Measurements from ENCODE around the gene ALOX5AP. TPM values are rescaled to one million over a fixed set of nuclear protein-coding genes. Genes with fewer than 3 reads are reported as not detected.

ALOX5AP gene
- total and polyA plus RNA-seq, 10 of the 15 experiments (the other 5 are each of a cell fraction or from before 2014, with no cell fraction given): 45.9 to 426 (median 109) TPM

GRCh38 chr13:30744056-30744680 is 8.8 kb downstream of the ALOX5AP start (continued):
- TF ChIP-seq, protein P1, sequence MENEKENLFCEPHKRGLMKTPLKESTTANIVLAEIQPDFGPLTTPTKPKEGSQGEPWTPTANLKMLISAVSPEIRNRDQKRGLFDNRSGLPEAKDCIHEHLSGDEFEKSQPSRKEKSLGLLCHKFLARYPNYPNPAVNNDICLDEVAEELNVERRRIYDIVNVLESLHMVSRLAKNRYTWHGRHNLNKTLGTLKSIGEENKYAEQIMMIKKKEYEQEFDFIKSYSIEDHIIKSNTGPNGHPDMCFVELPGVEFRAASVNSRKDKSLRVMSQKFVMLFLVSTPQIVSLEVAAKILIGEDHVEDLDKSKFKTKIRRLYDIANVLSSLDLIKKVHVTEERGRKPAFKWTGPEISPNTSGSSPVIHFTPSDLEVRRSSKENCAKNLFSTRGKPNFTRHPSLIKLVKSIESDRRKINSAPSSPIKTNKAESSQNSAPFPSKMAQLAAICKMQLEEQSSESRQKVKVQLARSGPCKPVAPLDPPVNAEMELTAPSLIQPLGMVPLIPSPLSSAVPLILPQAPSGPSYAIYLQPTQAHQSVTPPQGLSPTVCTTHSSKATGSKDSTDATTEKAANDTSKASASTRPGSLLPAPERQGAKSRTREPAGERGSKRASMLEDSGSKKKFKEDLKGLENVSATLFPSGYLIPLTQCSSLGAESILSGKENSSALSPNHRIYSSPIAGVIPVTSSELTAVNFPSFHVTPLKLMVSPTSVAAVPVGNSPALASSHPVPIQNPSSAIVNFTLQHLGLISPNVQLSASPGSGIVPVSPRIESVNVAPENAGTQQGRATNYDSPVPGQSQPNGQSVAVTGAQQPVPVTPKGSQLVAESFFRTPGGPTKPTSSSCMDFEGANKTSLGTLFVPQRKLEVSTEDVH (IDR thresholded peaks at IDR 0.05; ENCODE audit: low read depth, partially characterized antibody): peak; percentile 61
- TF ChIP-seq SP1 (IDR thresholded peaks at IDR 0.05; ENCODE audit: low read depth, low read length) (peak; percentile 76), ZNF384 (IDR thresholded peaks at IDR 0.05; ENCODE audit: borderline replicate concordance, low read depth, low read length) (no peak), KLF5 (IDR thresholded peaks at IDR 0.05; ENCODE audit: partially characterized antibody) (peak; percentile 65), ZNF592 (IDR thresholded peaks at IDR 0.05) (0 out of 2 replicates have a peak, but pooled peaks have one; percentile 42), BACH1 (IDR thresholded peaks at IDR 0.05; ENCODE audit: borderline replicate concordance) (peak; percentile 94; the same call in 1 of the 2 replicates), NFYB (IDR thresholded peaks at IDR 0.05; ENCODE audit: insufficient read depth, low read depth, low read length) (0 out of 2 replicates have a peak, but pooled peaks have one; percentile 6), ZBTB33 (IDR thresholded peaks at IDR 0.05) (no peak), CREM (IDR thresholded peaks at IDR 0.05; ENCODE audit: low read depth) (peak; percentile 91), MTA2 (IDR thresholded peaks at IDR 0.05; ENCODE audit: low read depth) (peak; percentile 98), FOXM1 (IDR thresholded peaks at IDR 0.05; ENCODE audit: low read depth, low read length) (peak; percentile 78; the same call in 1 of the 2 replicates), BMI1 (IDR thresholded peaks at IDR 0.05; ENCODE audit: borderline replicate concordance) (peak; percentile 83), MEF2A (IDR thresholded peaks at IDR 0.05; ENCODE audit: insufficient read depth, low read depth, low read length) (peak; percentile 76; the same call in 1 of the 2 replicates), NFIC (IDR thresholded peaks at IDR 0.05; ENCODE audit: low read depth, low read length) (peak; percentile 92), ZSCAN29 (IDR thresholded peaks at IDR 0.05) (peak; percentile 78), BCL11A (IDR thresholded peaks at IDR 0.05; ENCODE audit: low read depth, low read length) (peak; percentile 95)
- TF ChIP-seq, protein P2, sequence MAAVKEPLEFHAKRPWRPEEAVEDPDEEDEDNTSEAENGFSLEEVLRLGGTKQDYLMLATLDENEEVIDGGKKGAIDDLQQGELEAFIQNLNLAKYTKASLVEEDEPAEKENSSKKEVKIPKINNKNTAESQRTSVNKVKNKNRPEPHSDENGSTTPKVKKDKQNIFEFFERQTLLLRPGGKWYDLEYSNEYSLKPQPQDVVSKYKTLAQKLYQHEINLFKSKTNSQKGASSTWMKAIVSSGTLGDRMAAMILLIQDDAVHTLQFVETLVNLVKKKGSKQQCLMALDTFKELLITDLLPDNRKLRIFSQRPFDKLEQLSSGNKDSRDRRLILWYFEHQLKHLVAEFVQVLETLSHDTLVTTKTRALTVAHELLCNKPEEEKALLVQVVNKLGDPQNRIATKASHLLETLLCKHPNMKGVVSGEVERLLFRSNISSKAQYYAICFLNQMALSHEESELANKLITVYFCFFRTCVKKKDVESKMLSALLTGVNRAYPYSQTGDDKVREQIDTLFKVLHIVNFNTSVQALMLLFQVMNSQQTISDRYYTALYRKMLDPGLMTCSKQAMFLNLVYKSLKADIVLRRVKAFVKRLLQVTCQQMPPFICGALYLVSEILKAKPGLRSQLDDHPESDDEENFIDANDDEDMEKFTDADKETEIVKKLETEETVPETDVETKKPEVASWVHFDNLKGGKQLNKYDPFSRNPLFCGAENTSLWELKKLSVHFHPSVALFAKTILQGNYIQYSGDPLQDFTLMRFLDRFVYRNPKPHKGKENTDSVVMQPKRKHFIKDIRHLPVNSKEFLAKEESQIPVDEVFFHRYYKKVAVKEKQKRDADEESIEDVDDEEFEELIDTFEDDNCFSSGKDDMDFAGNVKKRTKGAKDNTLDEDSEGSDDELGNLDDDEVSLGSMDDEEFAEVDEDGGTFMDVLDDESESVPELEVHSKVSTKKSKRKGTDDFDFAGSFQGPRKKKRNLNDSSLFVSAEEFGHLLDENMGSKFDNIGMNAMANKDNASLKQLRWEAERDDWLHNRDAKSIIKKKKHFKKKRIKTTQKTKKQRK (IDR thresholded peaks at IDR 0.05; ENCODE audit: low read depth, low read length): no peak

Data from GM12878 (cell line).